Measurements from ENCODE around the gene LIPA. TPM values are rescaled to one million over a fixed set of nuclear protein-coding genes. Genes with fewer than 3 reads are reported as not detected.

LIPA gene
- total RNA-seq, 1 donor from 2014 or later, result 70.2 TPM

DNA sequence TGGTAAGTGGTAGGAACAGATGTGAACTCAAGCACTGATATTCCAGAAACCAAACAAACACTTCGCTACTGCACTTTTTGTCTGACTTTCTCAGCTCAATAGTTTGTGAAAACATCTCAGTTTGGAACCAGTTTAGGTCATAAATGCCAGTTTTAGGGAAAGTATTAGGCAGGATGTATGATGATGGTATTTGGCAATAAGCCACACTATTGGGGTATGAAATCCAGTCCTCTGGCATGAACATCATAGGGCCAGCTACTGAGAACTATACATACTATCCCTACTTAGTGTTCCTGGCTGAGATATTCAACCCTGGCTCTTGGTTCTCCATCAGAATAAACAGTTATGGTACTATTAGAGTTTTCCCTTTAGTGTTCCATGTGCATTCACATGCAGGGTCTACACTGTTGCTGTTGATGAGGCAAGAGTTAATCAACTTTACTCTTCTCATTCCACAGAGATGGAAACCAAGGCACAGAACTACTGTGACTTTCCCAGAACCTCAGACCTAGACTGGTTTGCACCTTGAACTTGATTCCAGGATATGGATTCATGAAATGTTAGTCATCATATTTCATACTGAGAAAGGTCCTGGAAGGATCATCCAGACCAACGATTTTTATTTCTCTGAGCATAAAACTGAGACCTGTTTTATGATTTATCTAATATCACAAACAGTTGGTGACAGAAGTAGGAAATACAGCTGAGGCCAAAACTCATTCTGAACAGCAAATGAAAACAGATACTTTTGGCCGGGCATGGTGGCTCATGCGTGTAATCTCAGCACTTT lies 30.2 kb upstream of the LIPA start:
- H3K79me2 ChIP-seq (ENCODE audit: insufficient read depth, low read length), result no peaks in the 10 kb centered on the region
- H3K4me3 ChIP-seq (ENCODE audit: insufficient read depth, low read depth, low read length), result no peak overlapping the region
- H3K4me1 ChIP-seq (ENCODE audit: insufficient read depth, low read length), result peaks cover 49% of the 10 kb centered on the region
- H3K27me3 Mint-ChIP-seq (ENCODE audit: low read depth, unreplicated experiment), result no peaks in the 10 kb centered on the region
- H2AFZ ChIP-seq (ENCODE audit: low read depth, low read length), result no peak overlapping the region
- no peaks in the 10 kb centered on the region for H4K20me1 ChIP-seq (ENCODE audit: insufficient read depth, low read length)
- H3K4me2 ChIP-seq (ENCODE audit: low read length), result no peak overlapping the region
- no peak overlapping the region for H3K9ac ChIP-seq (ENCODE audit: low read length)
- H3K27ac ChIP-seq (ENCODE audit: low read depth, low read length), result peak overlapping the region; percentile 9
- no peak overlapping the region for H3K27ac Mint-ChIP-seq (ENCODE audit: unreplicated experiment)
- H3K4me3 Mint-ChIP-seq (ENCODE audit: unreplicated experiment), result no peak overlapping the region
- no peaks in the 10 kb centered on the region for H3K36me3 ChIP-seq (ENCODE audit: insufficient read depth, low read length)
- H3K36me3 Mint-ChIP-seq (ENCODE audit: low read depth, unreplicated experiment), result peaks cover 2% of the 10 kb centered on the region
- no peaks in the 10 kb centered on the region for H3K9me3 ChIP-seq (ENCODE audit: insufficient read depth, low read depth, low read length)
- no peak for TF ChIP-seq CTCF (IDR thresholded peaks at IDR 0.05; ENCODE audit: insufficient read depth, low read depth, low read length)
- no peak for TF ChIP-seq EZH2 (IDR thresholded peaks at IDR 0.05; ENCODE audit: insufficient read depth, low read length)
- no peak for FAIRE-seq
- DNase-seq (ENCODE audit: low read depth), result no peak
- H3K9me3 Mint-ChIP-seq (ENCODE audit: unreplicated experiment), result peaks cover 8% of the 10 kb centered on the region
- no peaks in the 10 kb centered on the region for H3K27me3 ChIP-seq (ENCODE audit: insufficient read depth, low read length)
- peaks cover 50% of the 10 kb centered on the region for H3K4me1 Mint-ChIP-seq (ENCODE audit: low read depth, unreplicated experiment)

DNA sequence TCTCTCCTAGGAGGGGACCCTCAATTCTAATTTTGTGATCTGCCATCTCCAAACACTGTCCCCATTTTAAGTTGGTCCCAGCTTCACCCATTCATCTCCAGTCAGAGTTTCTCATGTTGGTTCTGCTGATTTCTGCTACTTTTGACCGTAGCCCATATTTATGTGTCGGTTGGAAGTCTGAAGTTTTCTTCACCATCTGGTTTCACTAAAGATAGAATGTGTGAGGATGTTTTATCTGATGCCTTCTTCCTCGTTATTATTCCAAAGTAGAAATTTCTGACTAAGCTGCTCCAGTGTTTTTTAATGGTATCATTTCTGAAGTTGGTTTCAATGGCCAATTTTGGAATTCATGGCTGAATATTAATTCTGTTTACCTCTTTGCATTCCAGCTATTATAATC lies 28.9 kb upstream of the LIPA start:
- FAIRE-seq (peak; percentile 17), DNase-seq (ENCODE audit: low read depth) (no peak)
- H3K4me3 Mint-ChIP-seq (ENCODE audit: unreplicated experiment), result no peak overlapping the region
- Histone ChIP-seq H3K27ac (ENCODE audit: low read depth, low read length) (no peak overlapping the region), H3K9ac (ENCODE audit: low read length) (no peak overlapping the region), H3K27me3 (ENCODE audit: insufficient read depth, low read length) (no peaks in the 10 kb centered on the region), H3K36me3 (ENCODE audit: insufficient read depth, low read length) (no peaks in the 10 kb centered on the region), H3K79me2 (ENCODE audit: insufficient read depth, low read length) (no peaks in the 10 kb centered on the region), H3K4me1 (ENCODE audit: insufficient read depth, low read length) (peaks cover 49% of the 10 kb centered on the region), H4K20me1 (ENCODE audit: insufficient read depth, low read length) (no peaks in the 10 kb centered on the region), H3K4me2 (ENCODE audit: low read length) (no peak overlapping the region), H3K4me3 (ENCODE audit: insufficient read depth, low read depth, low read length) (no peak overlapping the region), H2AFZ (ENCODE audit: low read depth, low read length) (no peak overlapping the region), H3K9me3 (ENCODE audit: insufficient read depth, low read depth, low read length) (no peaks in the 10 kb centered on the region)
- TF ChIP-seq EZH2 (IDR thresholded peaks at IDR 0.05; ENCODE audit: insufficient read depth, low read length), result no peak
- TF ChIP-seq CTCF (IDR thresholded peaks at IDR 0.05; ENCODE audit: insufficient read depth, low read depth, low read length), result no peak
- no peaks in the 10 kb centered on the region for H3K27me3 Mint-ChIP-seq (ENCODE audit: low read depth, unreplicated experiment)
- peak overlapping the region; percentile 68 for H3K27ac Mint-ChIP-seq (ENCODE audit: unreplicated experiment)
- H3K36me3 Mint-ChIP-seq (ENCODE audit: low read depth, unreplicated experiment), result no peaks in the 10 kb centered on the region
- peaks cover 51% of the 10 kb centered on the region for H3K4me1 Mint-ChIP-seq (ENCODE audit: low read depth, unreplicated experiment)
- no peaks in the 10 kb centered on the region for H3K9me3 Mint-ChIP-seq (ENCODE audit: unreplicated experiment)

DNA sequence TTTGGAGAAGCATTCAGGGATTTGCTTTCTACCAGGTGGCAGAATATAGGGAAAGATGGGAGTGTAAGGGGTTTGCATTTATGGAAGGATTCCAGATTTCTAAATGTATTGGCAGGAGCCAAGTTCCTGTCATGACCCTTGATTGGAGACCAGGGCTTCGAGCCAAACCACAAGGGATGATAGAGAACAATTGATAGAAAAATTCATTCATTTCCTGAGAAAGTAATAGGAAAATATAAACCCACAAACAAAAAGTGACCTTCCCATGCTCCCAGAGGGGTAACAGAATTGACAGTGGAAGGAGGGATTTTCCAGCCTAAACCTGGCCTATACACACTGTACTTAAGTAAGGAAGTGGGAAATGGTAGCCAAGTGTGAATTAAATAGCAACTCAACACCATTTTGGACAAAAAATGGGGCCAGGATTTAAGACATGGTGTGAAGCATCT lies 27.9 kb upstream of the LIPA start:
- Histone ChIP-seq H3K27ac (ENCODE audit: low read depth, low read length) (peak overlapping the region; percentile 73), H3K9me3 (ENCODE audit: insufficient read depth, low read depth, low read length) (no peaks in the 10 kb centered on the region), H2AFZ (ENCODE audit: low read depth, low read length) (peak overlapping the region; percentile 3), H3K9ac (ENCODE audit: low read length) (peak overlapping the region; percentile 9), H4K20me1 (ENCODE audit: insufficient read depth, low read length) (no peaks in the 10 kb centered on the region), H3K4me2 (ENCODE audit: low read length) (peak overlapping the region; percentile 18), H3K4me3 (ENCODE audit: insufficient read depth, low read depth, low read length) (no peak overlapping the region), H3K36me3 (ENCODE audit: insufficient read depth, low read length) (no peaks in the 10 kb centered on the region), H3K4me1 (ENCODE audit: insufficient read depth, low read length) (peaks cover 44% of the 10 kb centered on the region), H3K79me2 (ENCODE audit: insufficient read depth, low read length) (no peaks in the 10 kb centered on the region), H3K27me3 (ENCODE audit: insufficient read depth, low read length) (no peaks in the 10 kb centered on the region)
- Mint-ChIP-seq H3K36me3 (ENCODE audit: low read depth, unreplicated experiment) (no peaks in the 10 kb centered on the region), H3K27me3 (ENCODE audit: low read depth, unreplicated experiment) (no peaks in the 10 kb centered on the region), H3K9me3 (ENCODE audit: unreplicated experiment) (no peaks in the 10 kb centered on the region), H3K27ac (ENCODE audit: unreplicated experiment) (peak overlapping the region; percentile 83), H3K4me3 (ENCODE audit: unreplicated experiment) (no peak overlapping the region), H3K4me1 (ENCODE audit: low read depth, unreplicated experiment) (peaks cover 53% of the 10 kb centered on the region)
- TF ChIP-seq EZH2 (IDR thresholded peaks at IDR 0.05; ENCODE audit: insufficient read depth, low read length) (no peak), CTCF (IDR thresholded peaks at IDR 0.05; ENCODE audit: insufficient read depth, low read depth, low read length) (no peak)
- DNase-seq (ENCODE audit: low read depth) (peak; percentile 65), FAIRE-seq (peak; percentile 39)

Measured in astrocyte (in vitro differentiated cells and primary cell).